K562 (cell line): ENCODE results near the gene CIAO2A. TPM values are rescaled to one million over a fixed set of nuclear protein-coding genes. Genes with fewer than 3 reads are reported as not detected.

Experiments
- ATAC-seq: fragments of 200-7000 bp; cut with Tn5 transposase; 3 replicates; pipeline ENCODE4 v1.9.1; 2020; ENCODE audit warnings: moderate library complexity
- BruUV-seq: library from RNA; stranded (reverse); fragments of 400-500 nt; replicated peaks from 2 replicates; lab custom pipeline; 2021; lab: Mats Ljungman, UMichigan
- CTCF ChIA-PET: fragments of 300-600 bp; formaldehyde crosslinking; extraction: SDS; loops from one replicate; lab custom pipeline; 2021; ENCODE audit warnings: low intra/inter-chr PET ratio; lab: Yijun Ruan, JAX
- POLR2A ChIA-PET: fragments of 300-600, 350-650 bp; sonication (Branson Sonifier 250); formaldehyde crosslinking; extraction: SDS; loops from one replicate; lab custom pipeline; 2021; ENCODE audit warnings: antibody characterized with exemption, inconsistent platforms; lab: Yijun Ruan, JAX
- DNase-seq, 4 experiments: peaks; one replicate each; pipeline versions ENCODE4 v3.0.0 to v3.0.0-alpha.2; 2011 to 2018; ENCODE audit warnings: low spot score in 3 of 4, mixed read lengths in 3 of 4; ENCODE audit errors: extremely low read depth in 1 of 4
- FAIRE-seq: peaks from 2 replicates; lab custom pipeline; 2011; peaks lifted over from hg19 to GRCh38; lab: Jason Lieb, UNC
- H2AFZ ChIP-seq: 2 replicates; pipeline ENCODE4 v1.6.0; 2011; ENCODE audit warnings: low read depth, low read length, control low read depth, inconsistent platforms
- H3K27ac ChIP-seq: fragments of 200-600 bp; 3 replicates; pipeline ENCODE4 v1.8.0; 2011; ENCODE audit warnings: low read depth, mild to moderate bottlenecking, control low read depth, inconsistent platforms, low read length, moderate library complexity, mixed read lengths; ENCODE audit errors: extremely low read depth
- H3K27me3 ChIP-seq, 2 experiments: fragments of 300-600 bp in 1 of 2; 2 replicates in 1 of 2; 3 replicates in 1 of 2; pipeline versions ENCODE4 v1.6.0 to v1.8.0; 2011; ENCODE audit warnings: inconsistent platforms in 2 of 2, low read length in 2 of 2, mild to moderate bottlenecking in 1 of 2, mixed read lengths in 1 of 2, moderate library complexity in 1 of 2; ENCODE audit not compliant: control insufficient read depth in 2 of 2, insufficient read depth in 2 of 2
- H3K36me3 ChIP-seq: fragments of 300-600 bp; 3 replicates; pipeline ENCODE4 v1.8.0; 2011; ENCODE audit warnings: mild to moderate bottlenecking, low read length, inconsistent platforms; ENCODE audit not compliant: control insufficient read depth, insufficient read depth
- H3K4me1 ChIP-seq, 2 experiments: fragments of 200-600 bp in 1 of 2; replicated peaks in 1 of 2; 2 replicates in 1 of 2; 3 replicates in 1 of 2; pipeline versions ENCODE4 v1.5.1 to v1.8.0; 2011; ENCODE audit warnings: inconsistent platforms in 2 of 2, low read length in 2 of 2, mild to moderate bottlenecking in 1 of 2, mixed read lengths in 1 of 2, moderate library complexity in 1 of 2; ENCODE audit not compliant: control insufficient read depth in 2 of 2, insufficient read depth in 2 of 2
- H3K4me2 ChIP-seq: 2 replicates; pipeline ENCODE4 v1.6.1; 2011; ENCODE audit warnings: low read length, control low read depth, inconsistent platforms, mixed read lengths; ENCODE audit not compliant: insufficient read depth
- H3K4me3 ChIP-seq: fragments of 200-600 bp; sonication (generic), shearing (Covaris generic); 2 replicates; pipeline ENCODE4 v1.5.1; 2016; ENCODE audit warnings: control low read depth, inconsistent platforms
- H3K79me2 ChIP-seq: fragments of 200-600 bp; 3 replicates; pipeline ENCODE4 v1.8.0; 2011; ENCODE audit warnings: low read length, inconsistent platforms; ENCODE audit not compliant: control insufficient read depth, insufficient read depth
- H3K9ac ChIP-seq, 2 experiments: 2 replicates each; pipeline versions ENCODE4 v1.6.0 to v1.6.1; 2011; ENCODE audit warnings: low read depth in 2 of 2, low read length in 2 of 2, control low read depth in 1 of 2, inconsistent platforms in 1 of 2, mild to moderate bottlenecking in 1 of 2, mixed read lengths in 1 of 2; ENCODE audit not compliant: insufficient read depth in 1 of 2
- H3K9me1 ChIP-seq: one replicate; pipeline ENCODE4 v1.6.0; 2011; ENCODE audit warnings: inconsistent platforms, mild to moderate bottlenecking, low read length, moderate library complexity; ENCODE audit not compliant: control insufficient read depth, insufficient read depth
- H3K9me3 ChIP-seq: replicated peaks from 2 replicates; pipeline ENCODE4 v1.5.1; 2011; ENCODE audit warnings: low read depth, low read length, inconsistent platforms; ENCODE audit not compliant: control insufficient read depth, insufficient read depth
- H4K20me1 ChIP-seq: replicated peaks from 2 replicates; pipeline ENCODE4 v1.6.1; 2011; ENCODE audit warnings: low read length, inconsistent platforms, mixed read lengths; ENCODE audit not compliant: control insufficient read depth, insufficient read depth
- ARID3B ChIP-seq: fragments of 250-450 bp; sonication (Bioruptor Pico); IDR thresholded peaks from 2 replicates; pipeline ENCODE4 v1.4.0; 2020; ENCODE audit warnings: borderline replicate concordance
- CBX1 ChIP-seq: sonication (generic); IDR thresholded peaks from 2 replicates; pipeline ENCODE4 v1.6.1; 2016; ENCODE audit warnings: antibody characterized with exemption, low read depth, mild to moderate bottlenecking
- FOXJ3 ChIP-seq: sonication (generic); formaldehyde crosslinking; IDR thresholded peaks from 2 replicates; pipeline ENCODE4 v1.4.0; 2020; ENCODE audit warnings: mild to moderate bottlenecking, missing genetic modification reagents
- IRF9 ChIP-seq: fragments of 450-650 bp; IDR thresholded peaks from 2 replicates; pipeline ENCODE4 v1.6.1; 2016; ENCODE audit warnings: missing biosample characterization, missing genetic modification characterization
- KLF13 ChIP-seq: fragments of 450-650 bp; IDR thresholded peaks from 2 replicates; pipeline ENCODE4 v1.6.1; 2016; ENCODE audit warnings: missing genetic modification characterization, low read depth, mild to moderate bottlenecking, missing compliant biosample characterization, moderate library complexity, borderline replicate concordance
- PHF21A ChIP-seq: fragments of 450-650 bp; IDR thresholded peaks from 2 replicates; pipeline ENCODE4 v1.6.1; 2017; ENCODE audit warnings: low read depth, borderline replicate concordance
- SPI1 ChIP-seq: IDR thresholded peaks from 2 replicates; pipeline ENCODE4 v1.6.1; 2011; ENCODE audit warnings: low read depth, low read length, control low read depth, borderline replicate concordance
- WGBS: fragments of 100-300 bp; shearing (Covaris generic); methylation state at CpG from one replicate; pipeline ENCODE4 v1.1.6; 2016; ENCODE audit warnings: low coverage, mixed read lengths; ENCODE audit not compliant: insufficient coverage; ENCODE audit errors: missing lambda C conversion rate; 5-methylcytosine and 5-hydroxymethylcytosine counted together
- in situ Hi-C: fragments of 300-500 bp; cut with MboI; formaldehyde crosslinking; loops from 4 replicates; pipeline ENCODE4 v1.15.0; 2018; ENCODE audit warnings: inconsistent platforms, mixed read lengths
- intact Hi-C: fragments of 100-400 bp; cut with micrococcal nuclease; formaldehyde crosslinking; loops from 2 replicates; pipeline ENCODE4 v1.14.2; 2022
- polyA plus RNA-seq, 8 experiments: library from polyadenylated mRNA; depleted of rRNA in 4 of 8; stranded (reverse) in 5 of 8; unstranded in 3 of 8; fragments of >200 nt; fragmentation: Nextera tagmentation in 2 of 8; fragmentation: Illumina TruSeq in 1 of 8; extraction: Ambion mirVana in 2 of 8; extraction: Trizol in 1 of 8; gene quantifications; 2 replicates each; pipeline versions ENCODE4 v1.2.1 to v1.2.3, GENCODE V29; 2011 to 2014; ENCODE audit warnings: inconsistent platforms in 1 of 8, missing spikeins in 1 of 8
- total RNA-seq, 7 experiments: library from RNA; depleted of rRNA in 6 of 7; stranded (reverse); fragments of >200 nt in 6 of 7; fragmentation: Illumina TruSeq in 2 of 7; extraction: Trizol in 2 of 7; gene quantifications; 2 replicates each; pipeline versions ENCODE4 v1.2.1 to v1.2.3, GENCODE V29; 2011 to 2021; ENCODE audit warnings: low replicate concordance in 1 of 7
- TF ChIP-seq, protein P1 (sequence below): fragments of 250-450 bp; sonication (Bioruptor Pico); IDR thresholded peaks from 2 replicates; pipeline ENCODE4 v1.8.0; 2021; ENCODE audit warnings: moderate library complexity, mild to moderate bottlenecking, inconsistent platforms
- TF ChIP-seq, protein P2 (sequence below), 2 experiments: fragments of 450-650 bp; formaldehyde crosslinking in 1 of 2; IDR thresholded peaks; 2 replicates each; pipeline versions ENCODE4 v1.4.0 to v1.6.1; 2014 to 2020; ENCODE audit warnings: mild to moderate bottlenecking in 2 of 2, borderline replicate concordance in 1 of 2, low read depth in 1 of 2

CIAO2A gene
- total and polyA plus RNA-seq, 9 of the 15 experiments (the other 6 are each of a cell fraction or from before 2014, with no cell fraction given), result 161 to 429 (median 313) TPM

DNA sequence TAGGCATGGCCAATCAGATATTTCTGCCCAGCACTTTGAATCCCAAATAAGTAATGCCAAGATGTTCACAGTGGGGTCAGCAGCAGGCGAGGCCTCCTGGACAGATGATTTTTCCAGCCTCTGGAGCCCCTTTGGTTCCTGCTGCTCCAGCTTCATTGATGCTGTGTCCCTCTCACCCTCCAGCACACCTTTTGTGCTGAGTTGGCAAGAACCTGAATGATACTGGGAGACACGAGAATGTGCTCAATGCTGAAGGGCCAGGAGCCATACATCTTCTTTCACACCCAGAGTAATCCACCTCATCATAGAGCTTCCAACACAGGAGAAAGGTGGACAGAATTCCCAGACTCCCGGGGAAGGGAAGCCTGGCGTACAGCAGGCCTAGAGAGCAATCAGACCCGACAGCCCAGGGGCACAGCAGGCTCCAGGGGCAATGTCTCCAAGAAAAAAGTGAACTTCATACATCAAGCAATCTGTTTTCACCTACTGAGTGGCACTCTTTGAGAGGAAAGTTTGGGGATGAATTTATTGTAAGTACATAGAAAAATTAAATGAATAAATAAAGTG, 40.6 kb downstream of the CIAO2A start:
- H3K4me1 ChIP-seq, result peaks cover 5 to 12% of the 10 kb centered on the region in 2 experiments; a peak in 3 of 5 replicates
- BruUV-seq, result no TSS peak
- H3K9me3 ChIP-seq, result no peaks in the 10 kb centered on the region
- intact Hi-C loops, result no loop called here
- H3K4me3 ChIP-seq, result no peak overlapping the region
- no peaks in the 10 kb centered on the region for H4K20me1 ChIP-seq
- H3K79me2 ChIP-seq, result no peaks in the 10 kb centered on the region
- FAIRE-seq (no peak), ATAC-seq (no peak), DNase-seq (no peak)
- ChIA-PET CTCF (interaction anchor here (0.8 kb wide), 1 partner anchor 629 kb away, joined by 3 read pairs; no protein-coding TSS in a partner anchor), POLR2A (no interaction called here)
- no peaks in the 10 kb centered on the region for H3K36me3 ChIP-seq
- in situ Hi-C loops, result loop anchor here (5.0 to 25.0 kb wide), 4 partner anchors 231 to 766 kb away; partner anchors contain the start of gene APH1B
- H3K27ac ChIP-seq, result no peak overlapping the region
- WGBS, result 69% methylated on average over 5 of the region's 5 CpGs
- H3K9ac ChIP-seq, result 0 out of 4 replicates have a peak overlapping the region, but pooled peaks of 1 of the 2 experiments have one; percentile 31
- H3K27me3 ChIP-seq, result no peaks in the 10 kb centered on the region
- H2AFZ ChIP-seq, result no peak overlapping the region
- no peaks in the 10 kb centered on the region for H3K9me1 ChIP-seq
- no peak overlapping the region for H3K4me2 ChIP-seq
- TF ChIP-seq CBX1 (no peak), SPI1 (no peak), FOXJ3 (CRISPR knock-in tag) (no peak), PHF21A (no peak), KLF13 (tag) (no peak), IRF9 (tag) (no peak), ARID3B (CRISPR knock-in tag) (no peak)
- TF ChIP-seq, protein P1, sequence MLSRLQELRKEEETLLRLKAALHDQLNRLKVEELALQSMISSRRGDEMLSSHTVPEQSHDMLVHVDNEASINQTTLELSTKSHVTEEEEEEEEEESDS (CRISPR knock-in tag), result no peak
- TF ChIP-seq, protein P2, sequence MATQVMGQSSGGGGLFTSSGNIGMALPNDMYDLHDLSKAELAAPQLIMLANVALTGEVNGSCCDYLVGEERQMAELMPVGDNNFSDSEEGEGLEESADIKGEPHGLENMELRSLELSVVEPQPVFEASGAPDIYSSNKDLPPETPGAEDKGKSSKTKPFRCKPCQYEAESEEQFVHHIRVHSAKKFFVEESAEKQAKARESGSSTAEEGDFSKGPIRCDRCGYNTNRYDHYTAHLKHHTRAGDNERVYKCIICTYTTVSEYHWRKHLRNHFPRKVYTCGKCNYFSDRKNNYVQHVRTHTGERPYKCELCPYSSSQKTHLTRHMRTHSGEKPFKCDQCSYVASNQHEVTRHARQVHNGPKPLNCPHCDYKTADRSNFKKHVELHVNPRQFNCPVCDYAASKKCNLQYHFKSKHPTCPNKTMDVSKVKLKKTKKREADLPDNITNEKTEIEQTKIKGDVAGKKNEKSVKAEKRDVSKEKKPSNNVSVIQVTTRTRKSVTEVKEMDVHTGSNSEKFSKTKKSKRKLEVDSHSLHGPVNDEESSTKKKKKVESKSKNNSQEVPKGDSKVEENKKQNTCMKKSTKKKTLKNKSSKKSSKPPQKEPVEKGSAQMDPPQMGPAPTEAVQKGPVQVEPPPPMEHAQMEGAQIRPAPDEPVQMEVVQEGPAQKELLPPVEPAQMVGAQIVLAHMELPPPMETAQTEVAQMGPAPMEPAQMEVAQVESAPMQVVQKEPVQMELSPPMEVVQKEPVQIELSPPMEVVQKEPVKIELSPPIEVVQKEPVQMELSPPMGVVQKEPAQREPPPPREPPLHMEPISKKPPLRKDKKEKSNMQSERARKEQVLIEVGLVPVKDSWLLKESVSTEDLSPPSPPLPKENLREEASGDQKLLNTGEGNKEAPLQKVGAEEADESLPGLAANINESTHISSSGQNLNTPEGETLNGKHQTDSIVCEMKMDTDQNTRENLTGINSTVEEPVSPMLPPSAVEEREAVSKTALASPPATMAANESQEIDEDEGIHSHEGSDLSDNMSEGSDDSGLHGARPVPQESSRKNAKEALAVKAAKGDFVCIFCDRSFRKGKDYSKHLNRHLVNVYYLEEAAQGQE (IDR thresholded peaks at IDR 0.05; ENCODE audit: borderline replicate concordance), result no peak
- TF ChIP-seq, protein P2 (CRISPR knock-in tag; IDR thresholded peaks at IDR 0.05; ENCODE audit: low read depth), result no peak
